ES-I3 (cell line): ENCODE data around the gene FYTTD1.

Experiments used
- H3K36me3 ChIP-seq: 2 replicates; pipeline ENCODE4 v1.6.1; 2013; ENCODE audit warnings: mild to moderate bottlenecking, low read length, control low read depth, moderate library complexity; ENCODE audit not compliant: insufficient read depth
- H3K4me1 ChIP-seq: 2 replicates; pipeline ENCODE4 v1.6.1; 2013; ENCODE audit warnings: mild to moderate bottlenecking, control low read depth, low read length; ENCODE audit not compliant: insufficient read depth
- H3K9ac ChIP-seq: 2 replicates; pipeline ENCODE4 v1.6.1; 2013; ENCODE audit warnings: low read depth, mild to moderate bottlenecking, low read length, moderate library complexity
- H3K9me3 ChIP-seq: 2 replicates; pipeline ENCODE4 v1.6.1; 2013; ENCODE audit warnings: mild to moderate bottlenecking, low read length, moderate library complexity; ENCODE audit not compliant: control insufficient read depth, insufficient read depth

Gene FYTTD1

DNA sequence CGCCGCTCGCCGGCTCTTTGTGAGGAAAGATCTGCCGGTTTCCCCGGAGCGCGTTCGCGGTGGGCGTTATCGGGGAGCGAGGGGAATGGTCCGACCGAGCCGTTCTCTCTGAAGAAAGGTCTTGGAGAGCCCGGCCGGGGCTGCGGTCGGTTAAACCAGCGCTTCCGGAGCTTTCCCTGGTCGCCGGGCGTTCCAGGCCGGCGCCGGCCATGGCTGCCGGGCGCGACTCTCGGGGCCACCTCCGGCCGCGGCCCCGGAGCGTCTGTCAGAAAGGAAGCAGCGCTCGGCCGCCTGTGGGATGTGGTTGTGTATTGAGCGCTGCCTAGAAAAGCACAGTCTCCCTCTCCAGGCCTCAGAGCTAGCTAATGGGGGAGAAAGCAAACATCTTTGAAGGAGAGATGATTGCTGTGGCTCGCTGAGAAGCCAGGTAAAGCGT lies 731 bp downstream of the FYTTD1 start:
- H3K4me1 ChIP-seq = no peaks in the 10 kb centered on the region
- H3K9me3 ChIP-seq = no peaks in the 10 kb centered on the region
- peak overlapping the region; percentile 63 for H3K9ac ChIP-seq
- no peaks in the 10 kb centered on the region for H3K36me3 ChIP-seq

DNA sequence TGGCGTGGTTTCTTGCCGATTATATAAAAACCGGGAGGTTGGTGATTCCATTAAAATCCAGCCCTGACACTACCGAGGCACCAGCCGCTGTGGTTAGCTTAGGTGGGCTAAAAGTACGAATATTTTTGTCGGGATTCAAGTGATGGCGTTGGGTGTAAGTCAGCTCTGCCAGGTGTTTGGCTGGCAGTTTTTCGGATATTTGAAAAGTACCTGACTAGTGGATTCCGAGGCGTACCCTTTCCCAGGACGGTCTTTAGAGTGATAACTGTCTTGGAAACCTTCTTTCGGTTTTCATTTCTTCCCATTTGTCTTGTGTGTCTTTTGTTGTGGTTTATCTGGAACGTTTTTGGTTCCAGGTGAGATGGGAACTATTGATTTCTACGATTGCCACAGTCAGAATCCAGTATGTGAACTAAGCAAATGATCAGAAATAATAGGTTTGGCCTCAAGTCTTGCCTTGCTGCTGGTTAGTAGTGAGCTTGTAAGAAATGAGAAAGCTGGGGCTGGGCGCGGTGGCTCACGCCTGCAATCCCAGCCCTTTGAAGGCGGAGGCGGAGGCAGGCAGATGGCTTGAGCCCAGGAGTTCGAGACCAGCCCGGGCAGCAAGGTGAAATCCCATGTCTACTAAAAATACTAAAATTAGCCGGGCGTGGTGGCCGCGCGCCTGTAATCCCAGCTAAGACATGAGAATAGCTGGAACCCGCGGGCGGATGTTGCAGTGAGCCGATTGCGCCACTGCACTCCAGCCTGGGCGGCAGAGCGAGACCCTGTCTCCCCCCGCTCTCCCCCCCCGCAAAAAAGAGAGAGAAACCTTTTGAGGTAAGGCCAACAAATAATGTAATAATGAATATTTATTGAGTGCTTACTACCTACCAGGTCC lies 1.4 kb downstream of the FYTTD1 start:
- Histone ChIP-seq H3K36me3 (no peaks in the 10 kb centered on the region), H3K4me1 (no peaks in the 10 kb centered on the region), H3K9me3 (no peaks in the 10 kb centered on the region), H3K9ac (peak overlapping the region; percentile 63)

DNA sequence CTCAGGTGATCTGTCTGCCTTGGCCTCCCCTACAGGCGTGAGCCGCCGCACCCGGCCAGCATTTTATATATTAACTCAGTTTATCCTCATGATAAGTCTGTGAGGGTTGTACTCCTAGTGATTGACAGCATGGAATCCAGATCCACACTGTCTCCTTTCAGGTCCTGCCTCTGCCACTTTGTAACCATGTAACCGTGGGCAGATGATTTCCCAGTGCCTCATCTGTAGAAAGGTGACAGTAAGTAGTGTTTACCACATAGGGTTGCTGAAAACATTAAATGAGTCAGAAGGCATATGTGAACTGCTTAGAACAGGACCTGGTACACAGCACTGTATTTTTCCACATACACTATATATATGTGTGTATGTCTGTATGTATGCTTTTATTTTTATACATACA lies 2.4 kb downstream of the FYTTD1 start:
- Histone ChIP-seq H3K9ac (no peak overlapping the region), H3K9me3 (no peaks in the 10 kb centered on the region), H3K36me3 (no peaks in the 10 kb centered on the region), H3K4me1 (no peaks in the 10 kb centered on the region)

DNA sequence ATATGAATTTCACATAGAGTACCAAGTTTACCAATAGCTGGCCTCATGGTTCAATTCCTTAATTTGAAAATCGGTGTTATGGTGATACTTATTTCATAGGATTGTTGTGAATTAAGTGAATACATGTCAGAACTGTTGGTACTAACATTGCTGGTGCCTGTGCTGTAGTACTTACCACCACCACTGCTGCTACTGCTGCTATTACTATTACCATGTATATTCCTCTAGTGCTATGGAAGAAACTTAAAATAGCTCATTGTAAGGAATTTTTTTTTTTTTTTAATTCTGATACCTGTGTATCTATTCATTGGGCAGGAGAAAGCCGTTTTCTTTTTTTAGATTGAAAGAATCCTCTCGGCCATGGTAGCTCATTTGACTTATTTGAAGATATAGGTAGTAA lies 3.6 kb downstream of the FYTTD1 start:
- Histone ChIP-seq H3K4me1 (no peaks in the 10 kb centered on the region), H3K9ac (no peak overlapping the region), H3K36me3 (no peaks in the 10 kb centered on the region), H3K9me3 (no peaks in the 10 kb centered on the region)

DNA sequence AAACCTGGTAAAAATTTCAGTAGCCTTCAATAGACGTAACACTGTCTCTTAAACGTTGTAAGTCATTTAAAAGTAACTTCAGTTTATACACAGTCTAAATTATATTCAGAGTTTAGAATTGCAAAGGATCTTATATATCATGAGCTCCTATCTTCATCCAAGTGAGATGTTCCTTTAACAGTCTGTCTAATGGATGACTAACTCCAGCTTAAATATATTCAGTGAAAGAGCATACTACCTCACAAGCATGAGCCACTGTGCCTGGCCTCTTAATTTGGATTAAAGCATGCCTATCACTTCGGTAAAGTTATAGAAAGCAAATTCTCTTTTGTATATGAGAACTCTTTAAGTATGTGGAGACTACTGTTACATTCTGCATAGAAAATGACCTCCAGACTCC lies 7.0 kb downstream of the FYTTD1 start:
- H3K4me1 ChIP-seq = no peaks in the 10 kb centered on the region
- H3K9me3 ChIP-seq = no peaks in the 10 kb centered on the region
- H3K36me3 ChIP-seq = no peaks in the 10 kb centered on the region
- no peak overlapping the region for H3K9ac ChIP-seq

DNA sequence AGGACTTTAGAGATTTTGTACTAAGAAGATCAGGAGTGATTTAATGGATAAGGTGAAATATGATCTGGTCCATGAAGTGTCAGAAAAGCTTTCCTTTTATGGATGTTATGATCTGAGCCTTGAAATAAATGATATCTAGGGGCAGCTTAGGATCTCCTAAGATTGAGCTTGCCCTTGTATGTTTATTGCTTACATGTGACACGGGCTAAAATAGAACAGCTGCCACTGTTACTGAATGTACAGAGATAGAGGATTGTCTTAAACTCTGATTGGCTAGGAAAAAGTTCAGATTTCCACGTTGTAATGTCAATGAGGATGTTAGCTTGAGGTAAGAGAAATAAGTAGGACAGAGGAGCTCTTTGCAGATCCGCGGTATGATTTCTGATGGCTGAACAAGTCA lies 8.8 kb downstream of the FYTTD1 start:
- H3K9me3 ChIP-seq = no peaks in the 10 kb centered on the region
- H3K9ac ChIP-seq = no peak overlapping the region
- no peaks in the 10 kb centered on the region for H3K36me3 ChIP-seq
- H3K4me1 ChIP-seq = no peaks in the 10 kb centered on the region

DNA sequence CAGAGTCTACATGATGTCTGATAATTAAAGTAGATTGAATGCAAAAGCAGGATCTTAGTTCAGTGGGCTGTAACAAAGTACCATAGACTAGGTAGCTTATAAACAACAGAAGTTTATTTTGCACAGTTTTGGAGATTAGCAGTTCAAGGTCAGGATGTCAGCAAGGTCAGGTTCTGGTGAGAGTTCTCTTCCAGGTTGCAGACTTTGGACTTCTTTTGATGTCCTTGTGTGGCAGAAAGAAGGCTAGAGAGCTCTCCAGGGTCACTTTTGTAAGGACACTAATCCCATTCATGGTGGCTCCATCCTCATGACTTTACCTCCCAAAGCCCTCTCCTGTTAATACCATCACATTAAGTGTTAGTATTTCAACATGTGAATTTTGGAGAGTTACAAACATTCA lies 12.1 kb downstream of the FYTTD1 start:
- no peaks in the 10 kb centered on the region for H3K36me3 ChIP-seq
- no peak overlapping the region for H3K9ac ChIP-seq
- H3K9me3 ChIP-seq = no peaks in the 10 kb centered on the region
- H3K4me1 ChIP-seq = no peaks in the 10 kb centered on the region

DNA sequence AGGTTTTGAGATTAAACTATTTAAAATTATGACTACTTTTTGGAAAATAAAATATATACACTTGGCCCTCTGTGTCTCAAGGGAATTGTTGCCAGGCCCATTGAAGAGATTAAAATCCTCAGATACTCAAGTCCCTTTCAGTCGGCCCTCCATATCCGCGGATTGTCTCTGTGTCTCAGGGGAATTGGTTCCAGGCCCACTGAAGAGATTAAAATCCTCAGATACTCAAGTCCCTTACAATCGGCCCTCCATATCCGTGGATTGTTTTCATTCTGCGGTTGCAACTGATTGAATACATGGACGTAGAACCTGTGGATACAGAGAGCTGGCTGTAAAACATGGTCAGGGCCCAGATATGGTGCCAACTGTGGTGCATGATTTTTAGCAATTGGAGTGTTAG lies 25.6 kb downstream of the FYTTD1 start:
- Histone ChIP-seq H3K9ac (no peak overlapping the region), H3K4me1 (no peaks in the 10 kb centered on the region), H3K36me3 (peaks cover 13% of the 10 kb centered on the region; the same call in 1 of the 2 replicates), H3K9me3 (no peaks in the 10 kb centered on the region)

DNA sequence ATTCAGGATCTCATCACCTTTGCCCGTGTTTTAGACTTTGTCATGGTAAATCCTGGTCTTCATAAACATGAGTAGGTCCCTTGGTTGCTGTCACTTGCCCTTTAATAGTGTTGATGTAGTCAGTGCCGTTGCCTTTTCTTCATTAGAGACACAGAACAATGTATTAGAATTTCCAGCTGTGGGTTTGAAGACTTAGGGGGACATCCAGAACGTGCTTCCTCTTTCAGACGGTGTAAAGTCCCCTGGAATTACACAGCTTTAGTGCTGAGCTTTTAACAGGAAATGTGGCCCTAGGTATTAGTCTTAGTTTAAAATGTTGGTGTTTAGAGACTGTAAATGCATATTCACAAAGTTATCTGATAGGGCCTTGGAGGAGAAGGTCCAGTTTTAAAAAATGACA lies 32.5 kb downstream of the FYTTD1 start:
- peaks cover 9% of the 10 kb centered on the region for H3K36me3 ChIP-seq
- H3K4me1 ChIP-seq = no peaks in the 10 kb centered on the region
- H3K9me3 ChIP-seq = no peaks in the 10 kb centered on the region
- no peak overlapping the region for H3K9ac ChIP-seq

DNA sequence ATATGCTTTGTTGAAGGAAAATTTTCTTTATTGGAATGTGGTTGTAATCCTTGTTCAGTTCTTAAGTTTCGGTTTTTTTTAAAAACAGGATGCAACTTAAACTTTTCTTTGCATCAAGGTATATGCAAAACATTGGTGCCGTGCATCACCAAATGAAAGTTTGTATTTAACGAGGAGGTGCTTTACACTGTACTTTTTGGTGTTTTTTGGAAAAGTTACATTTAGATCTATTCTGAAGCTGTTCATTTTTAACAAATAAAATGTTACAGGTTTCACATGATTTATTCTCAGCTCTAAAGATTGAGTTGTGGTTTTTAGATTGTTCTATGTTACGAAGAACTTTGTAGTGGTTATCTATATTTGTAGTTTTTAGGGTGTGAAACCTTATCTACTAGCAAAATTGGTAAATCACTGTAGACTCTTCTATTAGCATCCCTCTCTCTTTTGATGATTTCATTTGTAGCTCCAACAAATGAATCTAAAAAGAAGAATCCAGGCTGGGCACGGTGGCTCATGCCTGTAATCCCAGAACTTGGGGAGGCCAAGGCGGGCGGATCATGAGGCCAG lies 34.4 kb downstream of the FYTTD1 start:
- H3K9me3 ChIP-seq = no peaks in the 10 kb centered on the region
- H3K36me3 ChIP-seq = peaks cover 4% of the 10 kb centered on the region; the same call in 1 of the 2 replicates
- H3K4me1 ChIP-seq = no peaks in the 10 kb centered on the region
- no peak overlapping the region for H3K9ac ChIP-seq

DNA sequence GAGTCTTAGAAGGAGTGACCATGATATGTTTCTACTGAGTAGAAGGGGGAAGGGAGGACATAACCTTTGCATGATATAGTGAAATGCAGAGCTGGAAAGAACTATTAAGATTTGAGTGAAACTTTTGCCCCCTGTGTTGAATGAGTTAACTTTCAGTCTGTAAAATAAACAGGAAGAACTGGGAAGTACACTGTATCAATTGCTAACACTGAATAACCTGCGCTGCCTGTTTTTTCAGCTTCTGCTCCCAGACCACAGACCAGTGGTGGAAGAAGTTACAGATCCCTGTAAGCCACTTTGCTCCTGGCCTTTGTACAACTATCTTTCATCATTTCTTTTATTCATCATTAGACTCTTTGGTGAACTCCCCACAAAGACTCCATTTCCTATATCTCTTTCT lies 37.7 kb downstream of the FYTTD1 start:
- no peaks in the 10 kb centered on the region for H3K4me1 ChIP-seq
- H3K36me3 ChIP-seq = no peaks in the 10 kb centered on the region; the same call in 1 of the 2 replicates
- H3K9me3 ChIP-seq = no peaks in the 10 kb centered on the region
- no peak overlapping the region for H3K9ac ChIP-seq

DNA sequence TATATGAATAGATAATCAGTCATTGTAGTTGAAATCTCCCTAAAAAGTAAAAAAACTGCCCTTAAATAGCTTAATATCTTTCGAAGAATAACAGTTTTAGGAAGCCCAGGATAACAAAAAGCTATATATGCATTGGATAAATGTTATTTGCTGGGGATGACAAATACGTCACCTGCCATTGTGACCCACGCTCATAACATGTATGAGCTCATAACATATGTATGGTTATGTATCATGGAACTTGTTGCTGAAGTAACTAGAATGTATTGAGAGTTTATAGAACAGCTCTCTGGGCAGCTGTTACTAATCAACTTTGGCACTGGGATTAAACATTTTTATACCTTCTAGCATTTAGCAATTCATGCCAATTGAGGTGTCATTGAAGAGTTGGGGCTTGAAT lies 39.6 kb downstream of the FYTTD1 start:
- H3K9me3 ChIP-seq = no peaks in the 10 kb centered on the region
- no peaks in the 10 kb centered on the region for H3K36me3 ChIP-seq
- no peaks in the 10 kb centered on the region; the same call in 1 of the 2 replicates for H3K4me1 ChIP-seq
- no peak overlapping the region for H3K9ac ChIP-seq

DNA sequence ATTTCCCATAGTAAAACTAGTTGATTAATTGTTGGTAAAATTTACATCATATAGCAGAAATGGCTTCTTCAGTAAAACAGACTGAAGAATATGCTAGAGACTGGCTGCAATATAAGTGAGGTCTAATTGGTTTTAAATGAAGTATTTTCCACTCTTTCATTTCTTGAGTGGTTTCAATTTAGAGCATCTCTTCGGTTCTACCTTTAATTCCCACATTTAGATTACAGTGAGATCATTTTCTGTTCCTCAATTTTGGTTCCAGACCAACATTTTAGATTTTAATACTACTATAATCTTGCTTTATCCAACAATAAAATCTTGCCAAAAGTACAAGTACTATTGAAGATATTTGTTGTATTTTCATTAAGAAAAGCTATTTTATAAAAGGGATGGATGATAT lies 40.4 kb downstream of the FYTTD1 start:
- no peaks in the 10 kb centered on the region for H3K9me3 ChIP-seq
- H3K9ac ChIP-seq = 0 out of 2 replicates have a peak overlapping the region, but pooled peaks have one; percentile 99
- H3K4me1 ChIP-seq = no peaks in the 10 kb centered on the region; the same call in 1 of the 2 replicates
- no peaks in the 10 kb centered on the region for H3K36me3 ChIP-seq

DNA sequence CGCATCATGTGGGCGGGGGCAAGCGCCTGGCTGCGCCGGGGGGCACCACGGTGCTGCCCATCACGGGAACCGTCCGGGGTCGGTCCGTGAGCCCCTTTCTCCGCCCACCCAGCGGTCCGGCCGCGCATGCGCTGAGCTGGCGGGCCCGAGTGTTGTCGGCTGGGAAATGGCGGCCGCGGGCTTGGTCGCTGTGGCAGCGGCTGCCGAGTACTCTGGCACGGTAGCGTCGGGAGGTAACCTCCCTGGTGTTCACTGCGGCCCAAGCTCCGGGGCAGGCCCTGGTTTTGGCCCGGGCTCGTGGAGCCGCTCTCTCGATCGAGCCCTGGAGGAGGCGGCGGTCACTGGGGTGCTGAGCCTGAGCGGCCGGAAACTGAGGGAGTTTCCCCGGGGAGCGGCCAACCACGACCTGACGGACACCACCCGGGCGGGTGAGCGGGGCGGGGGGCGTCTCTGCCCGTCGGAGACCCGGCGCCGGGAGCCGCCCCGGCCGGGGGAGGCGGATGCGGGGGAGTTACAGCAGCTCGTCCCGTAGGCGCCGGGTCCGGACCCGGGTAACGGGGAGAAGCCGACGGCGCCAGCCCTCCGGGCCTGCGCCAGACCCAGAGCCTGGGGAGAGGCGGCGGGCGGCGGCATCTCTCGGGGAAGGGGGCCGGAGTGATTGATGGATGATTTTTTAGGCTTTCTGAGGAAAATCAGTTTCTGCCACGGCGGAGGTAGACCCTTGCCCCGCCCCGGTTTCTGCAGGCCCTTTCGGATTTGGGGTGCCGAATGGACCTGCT lies 41.6 kb downstream of the FYTTD1 start, which contains the start of gene LRCH3:
Gene LRCH3 (plus strand): TSS at position 142 of the 779 bp plus-strand sequence. CDS start 25 bp downstream, at position 167.
- Histone ChIP-seq H3K4me1 (no peaks in the 10 kb centered on the region; the same call in 1 of the 2 replicates), H3K36me3 (no peaks in the 10 kb centered on the region), H3K9me3 (no peaks in the 10 kb centered on the region), H3K9ac (peak within 1 kb of the TSS; percentile 99)
